ENCODE results near the gene ISG20.

ISG20 gene

DNA sequence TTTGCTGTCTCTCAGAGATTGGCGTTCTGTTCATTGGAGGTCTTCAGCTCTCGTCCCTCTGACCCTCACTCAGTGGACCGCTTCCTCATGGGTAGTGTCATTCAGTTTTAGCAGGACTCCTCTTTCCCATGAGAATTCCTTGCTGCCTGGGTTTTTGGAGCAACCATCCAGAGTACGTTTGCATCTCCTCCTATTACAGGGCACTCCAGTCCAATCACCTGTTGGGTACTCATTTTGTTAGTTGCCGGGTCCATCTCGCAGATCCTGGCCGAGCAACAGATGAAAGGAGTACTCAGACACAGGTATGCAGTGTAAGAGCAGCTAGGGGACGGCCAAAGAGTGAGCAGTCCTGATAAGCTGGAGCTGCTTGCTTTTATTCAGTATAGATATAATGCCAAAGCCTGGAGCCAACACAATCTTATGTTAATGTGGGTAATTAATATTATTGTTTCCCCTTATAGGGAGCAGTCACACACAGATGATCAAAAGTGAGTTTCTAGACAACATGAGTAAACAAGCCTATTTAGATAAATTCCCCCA is 49.6 kb downstream of the ISG20 start:
- DNase-seq (ENCODE audit: low read depth), result no peak

- no peak for DNase-seq (ENCODE audit: low read depth)
These were observed 51.5 kb downstream of the ISG20 start for GRCh38 chr15:88690331-88690730.

- DNase-seq (ENCODE audit: low read depth), result no peak
These were observed 54.4 kb downstream of the ISG20 start for GRCh38 chr15:88693191-88693590.

GRCh38 chr15:88695101-88695500 is 56.3 kb downstream of the ISG20 start:
- no peak for DNase-seq (ENCODE audit: low read depth)

GRCh38 chr15:88695691-88696251 is 57.0 kb downstream of the ISG20 start:
- no peak for DNase-seq (ENCODE audit: low read depth)

- DNase-seq (ENCODE audit: low read depth), result no peak
These were observed 57.4 kb downstream of the ISG20 start for GRCh38 chr15:88696254-88696653.

DNA sequence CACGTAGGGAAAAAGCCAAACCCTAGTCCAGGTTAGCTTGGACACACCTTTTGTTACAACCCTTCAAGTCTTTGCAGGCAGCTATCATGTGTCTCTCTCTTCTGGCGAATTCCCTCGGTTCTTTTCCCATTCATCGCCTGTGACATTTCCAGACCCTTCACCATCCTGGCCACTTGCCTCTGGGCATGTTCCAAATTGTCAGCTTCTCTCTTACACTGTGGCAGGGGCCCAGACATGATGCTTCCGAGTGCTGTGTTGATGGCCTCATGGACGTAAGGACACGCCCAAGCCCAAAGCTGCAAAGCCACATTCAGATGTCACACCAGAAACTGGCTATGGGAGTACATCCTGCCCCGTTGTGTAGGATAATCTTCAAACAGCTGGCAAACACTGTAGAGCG is 58.5 kb downstream of the ISG20 start:
- DNase-seq (ENCODE audit: low read depth), result no peak

- no peak for DNase-seq (ENCODE audit: low read depth)
These were observed 61.0 kb downstream of the ISG20 start for GRCh38 chr15:88699861-88700260.

- no peak for DNase-seq (ENCODE audit: low read depth)
These were observed 61.9 kb downstream of the ISG20 start for GRCh38 chr15:88700716-88701115.

DNA sequence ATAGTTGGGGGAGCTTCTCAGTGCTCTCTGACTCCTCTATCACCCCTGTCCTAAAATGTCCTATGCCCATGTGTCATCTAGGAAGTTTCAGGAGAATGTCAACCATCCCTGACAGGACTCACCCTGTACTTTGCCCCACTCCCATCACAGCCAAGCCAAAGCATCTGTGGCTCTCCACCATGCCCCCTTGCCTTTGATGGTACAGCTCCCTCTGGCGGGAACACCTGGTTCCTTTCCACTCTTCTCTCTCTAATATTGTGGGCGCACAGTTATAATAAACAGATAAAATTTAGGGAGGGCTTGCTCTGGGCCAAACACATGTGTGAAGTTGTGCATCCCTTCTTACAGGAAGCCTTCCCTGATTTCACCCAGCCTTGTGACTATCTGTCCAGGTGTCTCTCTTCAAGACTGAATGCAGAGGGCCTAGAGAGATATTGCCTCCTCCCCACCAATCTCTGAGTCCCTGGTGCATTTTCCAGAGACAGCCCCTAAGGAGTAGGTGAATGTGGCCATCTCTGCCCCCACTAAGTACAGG is 62.8 kb downstream of the ISG20 start:
- no peak for DNase-seq (ENCODE audit: low read depth)

DNA sequence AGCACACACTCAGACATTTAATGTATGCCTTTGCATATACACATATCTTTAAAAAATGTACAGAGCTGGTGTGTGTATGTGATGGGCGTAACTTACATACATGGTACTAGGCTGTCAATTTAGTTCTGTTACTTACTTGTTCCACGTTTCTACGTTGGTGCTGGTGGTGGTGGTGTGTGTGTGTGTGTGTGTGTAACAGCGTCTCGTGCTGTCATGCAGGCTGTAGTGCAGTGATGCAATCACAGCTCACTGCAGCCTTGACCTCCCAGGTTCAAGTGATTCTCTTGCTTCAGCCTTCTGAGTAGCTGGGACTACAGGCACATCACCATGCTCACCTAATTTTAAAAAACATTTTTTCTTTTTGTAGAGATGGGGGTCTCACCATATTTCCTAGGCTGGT is 64.2 kb downstream of the ISG20 start:
- no peak for DNase-seq (ENCODE audit: low read depth)

DNA sequence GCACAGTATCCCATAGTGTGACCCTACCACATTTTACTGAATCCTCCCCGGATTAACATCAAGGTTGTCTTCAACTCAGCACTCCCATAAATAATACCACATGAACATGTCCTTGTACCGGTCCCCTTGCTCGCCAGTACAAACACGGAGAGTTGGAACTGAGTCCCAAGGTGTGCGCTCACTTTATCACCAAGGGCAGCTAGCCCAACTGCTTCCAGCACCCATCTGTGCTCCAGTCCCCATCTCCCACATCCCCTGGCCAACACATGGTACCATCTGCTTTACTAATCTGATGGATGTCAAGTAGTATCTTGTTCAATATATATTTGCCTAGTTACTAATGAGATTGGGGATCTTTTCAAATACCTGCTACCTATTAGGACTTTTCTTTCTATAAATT is 64.7 kb downstream of the ISG20 start:
- no peak for DNase-seq (ENCODE audit: low read depth)

GRCh38 chr15:88704791-88705768 is 66.3 kb downstream of the ISG20 start:
- no peak for DNase-seq (ENCODE audit: low read depth)

DNA sequence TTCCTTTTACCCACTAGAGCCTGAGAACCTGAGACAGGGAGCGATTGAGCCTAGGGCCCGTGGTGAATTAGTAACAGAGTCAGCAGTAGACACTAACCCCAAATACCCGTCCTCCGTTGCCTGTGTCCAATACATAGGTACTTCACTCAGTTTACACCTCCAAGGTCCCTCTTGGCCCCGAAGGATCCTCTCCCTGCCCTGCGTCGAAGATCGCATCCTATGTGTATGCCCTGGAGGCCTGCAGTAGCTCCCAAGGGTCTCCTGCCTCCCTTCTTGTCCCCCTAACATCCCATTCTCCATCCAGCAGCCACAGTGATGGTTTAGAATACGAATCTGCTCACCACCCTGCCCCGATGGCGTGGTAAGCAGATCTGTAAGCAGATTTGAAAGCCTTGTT is 67.0 kb downstream of the ISG20 start:
- DNase-seq (ENCODE audit: low read depth), result no peak

Data from activated gamma-delta T cell treated with anti-CD3 and anti-CD28 coated beads, Interleukin-2, amount 50 U/mL, for 16 hours (primary cell).